Suprapubic skin (tissue), 3 donors: ENCODE measurements around the gene RXFP3.

Source experiments
- POLR2A ChIP-seq, 2 donors: fragments of 450-650 bp; IDR thresholded peaks; one replicate each; pipeline ENCODE4 v1.6.1; 2017; ENCODE audit warnings: antibody characterized with exemption in 2 of 2, mild to moderate bottlenecking in 2 of 2, moderate library complexity in 2 of 2
- TF ChIP-seq, protein P1 (sequence below), 2 donors: fragments of 200-600 bp in 1 of 2; fragments of 450-650 bp in 1 of 2; sonication (generic) in 1 of 2; IDR thresholded peaks; one replicate each; pipeline ENCODE4 v1.5.1; 2016 to 2019; ENCODE audit warnings: antibody characterized with exemption in 2 of 2, mild to moderate bottlenecking in 1 of 2, moderate library complexity in 1 of 2

DNA sequence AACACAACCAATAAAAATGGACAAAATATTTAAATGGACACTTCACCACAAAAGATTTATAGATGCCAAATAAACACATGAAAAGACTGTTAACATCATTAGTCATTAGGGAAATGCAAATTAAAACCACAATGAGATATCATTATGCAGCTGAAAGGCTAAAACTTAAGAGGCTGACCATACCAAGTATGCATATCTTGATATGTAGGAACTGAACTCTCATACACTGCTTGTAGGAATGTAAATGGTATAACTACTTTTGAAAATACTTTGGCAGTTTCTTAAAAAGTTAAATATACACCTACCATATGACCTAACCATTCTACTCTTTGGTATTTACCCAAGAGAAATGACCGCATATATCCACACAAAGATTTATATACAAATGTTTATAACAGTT lies 30.8 kb upstream of the RXFP3 start:
- TF ChIP-seq, protein P1, sequence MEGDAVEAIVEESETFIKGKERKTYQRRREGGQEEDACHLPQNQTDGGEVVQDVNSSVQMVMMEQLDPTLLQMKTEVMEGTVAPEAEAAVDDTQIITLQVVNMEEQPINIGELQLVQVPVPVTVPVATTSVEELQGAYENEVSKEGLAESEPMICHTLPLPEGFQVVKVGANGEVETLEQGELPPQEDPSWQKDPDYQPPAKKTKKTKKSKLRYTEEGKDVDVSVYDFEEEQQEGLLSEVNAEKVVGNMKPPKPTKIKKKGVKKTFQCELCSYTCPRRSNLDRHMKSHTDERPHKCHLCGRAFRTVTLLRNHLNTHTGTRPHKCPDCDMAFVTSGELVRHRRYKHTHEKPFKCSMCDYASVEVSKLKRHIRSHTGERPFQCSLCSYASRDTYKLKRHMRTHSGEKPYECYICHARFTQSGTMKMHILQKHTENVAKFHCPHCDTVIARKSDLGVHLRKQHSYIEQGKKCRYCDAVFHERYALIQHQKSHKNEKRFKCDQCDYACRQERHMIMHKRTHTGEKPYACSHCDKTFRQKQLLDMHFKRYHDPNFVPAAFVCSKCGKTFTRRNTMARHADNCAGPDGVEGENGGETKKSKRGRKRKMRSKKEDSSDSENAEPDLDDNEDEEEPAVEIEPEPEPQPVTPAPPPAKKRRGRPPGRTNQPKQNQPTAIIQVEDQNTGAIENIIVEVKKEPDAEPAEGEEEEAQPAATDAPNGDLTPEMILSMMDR (IDR thresholded peaks at IDR 0.05) = no peak
- TF ChIP-seq POLR2A (IDR thresholded peaks at IDR 0.05) = no peak
